Epithelial cell of proximal tubule (primary cell): ENCODE measurements around the gene JAKMIP3. TPM values are rescaled to one million over a fixed set of nuclear protein-coding genes. Genes with fewer than 3 reads are reported as not detected.

Experiments used
- DNase-seq: peaks from one replicate; pipeline ENCODE4 v3.0.0-alpha.2; 2011; ENCODE audit warnings: low read depth
- H3K4me3 ChIP-seq: 2 replicates; pipeline ENCODE4 v1.5.1; 2011; ENCODE audit warnings: low read depth, mild to moderate bottlenecking, low read length
- total RNA-seq: library from RNA; depleted of rRNA; stranded (reverse); fragments of >200 nt; gene quantifications from 2 replicates; pipeline ENCODE4 v1.2.3, GENCODE V29; 2015
- TF ChIP-seq, protein P1 (sequence below): conservative IDR thresholded peaks from 2 replicates; pipeline ENCODE4 v1.5.1; 2012; ENCODE audit warnings: low read depth, mild to moderate bottlenecking, low read length

The JAKMIP3 gene
- total RNA-seq, 1 donor from 2014 or later: under 0.01 TPM

DNA sequence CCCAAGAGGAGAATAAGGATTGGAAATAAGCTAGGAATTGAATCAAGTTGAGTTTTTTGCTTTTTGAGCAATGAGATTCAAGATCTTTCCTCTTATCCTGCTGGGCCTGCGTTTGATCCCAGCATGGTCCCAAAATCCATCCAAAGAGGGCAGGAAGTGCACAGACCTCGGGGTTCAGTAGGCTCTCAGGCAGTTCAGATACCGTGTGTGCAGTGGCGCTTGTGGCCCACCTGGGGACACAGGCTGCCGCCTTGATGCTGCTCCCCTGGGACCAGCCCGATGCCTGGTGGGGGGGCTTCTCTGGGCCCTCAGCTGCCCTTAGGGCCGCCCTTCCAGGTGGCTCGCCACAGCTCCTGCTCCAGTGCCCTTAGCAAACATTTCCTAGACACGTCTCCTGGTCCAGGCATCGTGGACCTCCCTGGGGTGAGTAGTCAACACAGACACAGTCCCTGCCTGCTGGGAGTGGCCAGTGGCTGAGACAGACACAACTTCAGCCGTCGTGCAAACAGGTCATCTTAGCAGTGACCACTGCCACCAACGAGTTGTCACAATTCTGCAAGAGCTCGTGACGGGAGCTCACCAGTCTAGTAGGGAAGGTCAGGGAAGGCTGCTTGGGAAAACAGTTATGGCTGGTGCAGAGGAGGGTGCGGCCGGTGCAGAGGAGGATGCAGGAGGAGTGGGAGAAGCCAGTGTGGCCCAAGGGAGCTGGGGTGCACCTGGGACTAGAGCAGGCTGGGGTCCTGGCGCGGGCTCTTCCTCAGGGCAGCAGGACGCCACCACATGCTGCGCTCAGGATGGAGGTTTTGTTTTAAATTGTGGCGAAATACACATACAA, 21.7 kb upstream of the JAKMIP3 start:
- no peak overlapping the region for H3K4me3 ChIP-seq
- TF ChIP-seq, protein P1, sequence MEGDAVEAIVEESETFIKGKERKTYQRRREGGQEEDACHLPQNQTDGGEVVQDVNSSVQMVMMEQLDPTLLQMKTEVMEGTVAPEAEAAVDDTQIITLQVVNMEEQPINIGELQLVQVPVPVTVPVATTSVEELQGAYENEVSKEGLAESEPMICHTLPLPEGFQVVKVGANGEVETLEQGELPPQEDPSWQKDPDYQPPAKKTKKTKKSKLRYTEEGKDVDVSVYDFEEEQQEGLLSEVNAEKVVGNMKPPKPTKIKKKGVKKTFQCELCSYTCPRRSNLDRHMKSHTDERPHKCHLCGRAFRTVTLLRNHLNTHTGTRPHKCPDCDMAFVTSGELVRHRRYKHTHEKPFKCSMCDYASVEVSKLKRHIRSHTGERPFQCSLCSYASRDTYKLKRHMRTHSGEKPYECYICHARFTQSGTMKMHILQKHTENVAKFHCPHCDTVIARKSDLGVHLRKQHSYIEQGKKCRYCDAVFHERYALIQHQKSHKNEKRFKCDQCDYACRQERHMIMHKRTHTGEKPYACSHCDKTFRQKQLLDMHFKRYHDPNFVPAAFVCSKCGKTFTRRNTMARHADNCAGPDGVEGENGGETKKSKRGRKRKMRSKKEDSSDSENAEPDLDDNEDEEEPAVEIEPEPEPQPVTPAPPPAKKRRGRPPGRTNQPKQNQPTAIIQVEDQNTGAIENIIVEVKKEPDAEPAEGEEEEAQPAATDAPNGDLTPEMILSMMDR: no peak
- DNase-seq: no peak

- no peak for DNase-seq
- no peak overlapping the region for H3K4me3 ChIP-seq
- TF ChIP-seq, protein P1: no peak
These were observed 20.9 kb upstream of the JAKMIP3 start for GRCh38 chr10:132044803-132045202.

- no peak overlapping the region for H3K4me3 ChIP-seq
- no peak for DNase-seq
- TF ChIP-seq, protein P1: no peak
These were observed 20.4 kb upstream of the JAKMIP3 start for GRCh38 chr10:132045324-132045723.

GRCh38 chr10:132047575-132048293, 18.0 kb upstream of the JAKMIP3 start:
- DNase-seq: no peak
- H3K4me3 ChIP-seq: no peak overlapping the region
- TF ChIP-seq, protein P1: no peak

DNA sequence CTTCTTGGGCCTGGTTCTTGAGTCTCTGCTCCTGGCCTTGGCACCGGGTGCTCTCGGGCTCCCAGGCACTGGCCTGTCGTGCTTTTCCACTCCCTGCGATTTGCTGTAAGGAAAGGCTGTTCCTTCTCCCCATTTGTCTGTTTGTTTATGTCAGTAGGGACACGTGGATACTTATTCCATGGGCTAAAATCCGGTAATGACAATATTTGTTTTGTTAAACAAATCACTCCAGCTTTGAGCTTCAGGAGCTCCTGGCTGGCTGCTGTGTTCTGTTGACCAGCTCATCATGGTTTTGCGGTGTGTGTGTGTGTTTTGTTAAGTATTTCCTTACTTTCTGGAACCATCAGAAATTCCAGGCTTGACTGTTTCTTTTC, 17.5 kb upstream of the JAKMIP3 start:
- H3K4me3 ChIP-seq: no peak overlapping the region
- DNase-seq: no peak
- TF ChIP-seq, protein P1: no peak

- H3K4me3 ChIP-seq: no peak overlapping the region
- no peak for DNase-seq
- TF ChIP-seq, protein P1: no peak
These were observed 15.6 kb upstream of the JAKMIP3 start for GRCh38 chr10:132050191-132050590.
